Thyroid gland (tissue), 4 donors: ENCODE measurements around the gene RSBN1.

Experiments used
- POLR2A ChIP-seq, 2 donors: fragments of 450-650 bp; IDR thresholded peaks; one replicate each; pipeline ENCODE4 v1.6.1; 2017; ENCODE audit warnings: antibody characterized with exemption in 2 of 2, mild to moderate bottlenecking in 2 of 2, moderate library complexity in 1 of 2
- TF ChIP-seq, protein P1 (sequence below), 6 experiments: fragments of 200-600 bp in 3 of 6; fragments of 450-650 bp in 3 of 6; sonication (generic) in 3 of 6; IDR thresholded peaks; one replicate each; pipeline ENCODE4 v1.5.1; 2016 to 2019; ENCODE audit warnings: antibody characterized with exemption in 6 of 6, mild to moderate bottlenecking in 2 of 6, inconsistent platforms in 1 of 6, moderate library complexity in 1 of 6

DNA sequence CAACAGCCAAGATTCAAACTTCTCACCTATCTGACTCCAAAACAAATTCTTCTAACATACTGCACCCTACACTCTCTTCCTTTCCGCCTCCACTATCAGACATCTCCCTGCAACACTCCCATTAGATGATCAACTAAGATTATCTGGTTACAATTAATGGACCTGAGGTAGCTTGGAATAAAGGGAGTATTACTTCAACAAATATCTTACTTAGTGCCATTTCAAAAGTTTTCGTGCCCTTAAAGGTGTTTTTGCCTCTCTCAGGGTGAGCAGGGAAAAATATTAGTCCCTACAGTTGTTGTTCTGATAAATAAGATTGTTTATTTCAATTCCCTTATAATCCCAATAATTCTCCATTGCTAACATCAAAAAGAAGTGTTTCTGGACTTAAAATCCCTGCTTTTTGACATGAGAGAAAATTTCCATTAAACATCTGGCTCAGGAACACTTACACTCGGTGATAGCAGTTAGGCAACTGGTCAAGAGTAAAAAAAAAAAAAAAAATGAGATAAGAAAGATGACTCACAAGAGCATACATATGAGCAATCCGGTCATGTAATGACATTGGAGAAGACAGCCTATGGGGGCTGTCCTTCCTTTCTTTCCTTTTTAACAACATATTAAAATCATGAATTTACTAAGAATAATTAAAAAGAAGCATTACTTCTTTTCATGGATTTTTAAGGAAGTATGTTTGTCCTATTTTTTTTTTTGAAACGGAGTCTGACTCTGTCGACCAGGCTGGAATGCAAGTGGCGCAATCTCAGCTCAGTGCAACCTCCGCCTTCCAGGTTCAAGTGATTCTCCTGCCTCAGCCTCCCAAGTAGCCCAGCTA is 7.6 kb downstream of the RSBN1 start:
- TF ChIP-seq, protein P1, sequence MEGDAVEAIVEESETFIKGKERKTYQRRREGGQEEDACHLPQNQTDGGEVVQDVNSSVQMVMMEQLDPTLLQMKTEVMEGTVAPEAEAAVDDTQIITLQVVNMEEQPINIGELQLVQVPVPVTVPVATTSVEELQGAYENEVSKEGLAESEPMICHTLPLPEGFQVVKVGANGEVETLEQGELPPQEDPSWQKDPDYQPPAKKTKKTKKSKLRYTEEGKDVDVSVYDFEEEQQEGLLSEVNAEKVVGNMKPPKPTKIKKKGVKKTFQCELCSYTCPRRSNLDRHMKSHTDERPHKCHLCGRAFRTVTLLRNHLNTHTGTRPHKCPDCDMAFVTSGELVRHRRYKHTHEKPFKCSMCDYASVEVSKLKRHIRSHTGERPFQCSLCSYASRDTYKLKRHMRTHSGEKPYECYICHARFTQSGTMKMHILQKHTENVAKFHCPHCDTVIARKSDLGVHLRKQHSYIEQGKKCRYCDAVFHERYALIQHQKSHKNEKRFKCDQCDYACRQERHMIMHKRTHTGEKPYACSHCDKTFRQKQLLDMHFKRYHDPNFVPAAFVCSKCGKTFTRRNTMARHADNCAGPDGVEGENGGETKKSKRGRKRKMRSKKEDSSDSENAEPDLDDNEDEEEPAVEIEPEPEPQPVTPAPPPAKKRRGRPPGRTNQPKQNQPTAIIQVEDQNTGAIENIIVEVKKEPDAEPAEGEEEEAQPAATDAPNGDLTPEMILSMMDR (IDR thresholded peaks at IDR 0.05): no peak
- no peak for TF ChIP-seq POLR2A (IDR thresholded peaks at IDR 0.05)
